ENCODE data around the gene LANCL1. TPM values are rescaled to one million over a fixed set of nuclear protein-coding genes. Genes with fewer than 3 reads are reported as not detected.

LANCL1 gene
- total RNA-seq, 4 donors from 2014 or later: 19.7 to 38.3 (median 24.3) TPM

- intact Hi-C loops (cut with DNase I; ENCODE audit: low total_unique reads) (no loop called here), in situ Hi-C loops (cut with MboI; ENCODE audit: low sequenced_read_pairs in 4 of 4) (loop anchor here in 1 of 4 donors (25.0 kb wide), 1 partner anchor 435 kb away; no protein-coding TSS in a partner anchor)
- Histone ChIP-seq H3K36me3 (no peaks in the 10 kb centered on the region), H3K4me3 (no peak overlapping the region), H3K27ac (no peak overlapping the region), H3K27me3 (no peaks in the 10 kb centered on the region), H3K4me1 (no peaks in the 10 kb centered on the region), H3K9me3 (no peaks in the 10 kb centered on the region)
- DNase-seq (no peak), ATAC-seq (no peak)
- TF ChIP-seq CTCF (IDR thresholded peaks at IDR 0.05 in 4 of 5, conservative IDR thresholded peaks at IDR 0.05 in 1 of 5) (no peak), POLR2A (IDR thresholded peaks at IDR 0.05) (no peak)
Observed at GRCh38 chr2:210422366-210422765, 54.2 kb downstream of the LANCL1 start.

GRCh38 chr2:210421916-210422315 lies 54.6 kb downstream of the LANCL1 start:
- DNase-seq: no peak
- in situ Hi-C loops (cut with MboI; ENCODE audit: low sequenced_read_pairs in 4 of 4) (loop anchor here in 1 of 4 donors (25.0 kb wide), 1 partner anchor 435 kb away; no protein-coding TSS in a partner anchor), intact Hi-C loops (cut with DNase I; ENCODE audit: low total_unique reads) (no loop called here)
- no peak overlapping the region for H3K27ac ChIP-seq
- no peaks in the 10 kb centered on the region for H3K4me1 ChIP-seq
- no peaks in the 10 kb centered on the region for H3K36me3 ChIP-seq
- no peaks in the 10 kb centered on the region for H3K9me3 ChIP-seq
- no peak overlapping the region for H3K4me3 ChIP-seq
- TF ChIP-seq CTCF (IDR thresholded peaks at IDR 0.05 in 4 of 5, conservative IDR thresholded peaks at IDR 0.05 in 1 of 5) (no peak), POLR2A (IDR thresholded peaks at IDR 0.05) (no peak)
- H3K27me3 ChIP-seq: no peaks in the 10 kb centered on the region
- no peak for ATAC-seq

- no peak for DNase-seq
- no peaks in the 10 kb centered on the region for H3K9me3 ChIP-seq
- ATAC-seq: no peak
- H3K36me3 ChIP-seq: no peaks in the 10 kb centered on the region
- TF ChIP-seq POLR2A (IDR thresholded peaks at IDR 0.05) (no peak), CTCF (IDR thresholded peaks at IDR 0.05 in 4 of 5, conservative IDR thresholded peaks at IDR 0.05 in 1 of 5) (no peak)
- in situ Hi-C loops (cut with MboI; ENCODE audit: low sequenced_read_pairs in 4 of 4) (loop anchor here in 1 of 4 donors (25.0 kb wide), 1 partner anchor 425 kb away; no protein-coding TSS in a partner anchor), intact Hi-C loops (cut with DNase I; ENCODE audit: low total_unique reads) (no loop called here)
- H3K27ac ChIP-seq: no peak overlapping the region
- H3K27me3 ChIP-seq: no peaks in the 10 kb centered on the region
- H3K4me1 ChIP-seq: no peaks in the 10 kb centered on the region
- no peak overlapping the region for H3K4me3 ChIP-seq
Observed at GRCh38 chr2:210412660-210413059, 63.9 kb downstream of the LANCL1 start.

- Histone ChIP-seq H3K27ac (no peak overlapping the region), H3K4me1 (no peaks in the 10 kb centered on the region), H3K27me3 (no peaks in the 10 kb centered on the region), H3K36me3 (no peaks in the 10 kb centered on the region), H3K9me3 (no peaks in the 10 kb centered on the region), H3K4me3 (no peak overlapping the region)
- DNase-seq (no peak), ATAC-seq (no peak)
- TF ChIP-seq POLR2A (IDR thresholded peaks at IDR 0.05): no peak
- TF ChIP-seq CTCF (IDR thresholded peaks at IDR 0.05 in 4 of 5, conservative IDR thresholded peaks at IDR 0.05 in 1 of 5): no peak
- intact Hi-C loops (cut with DNase I; ENCODE audit: low total_unique reads): no loop called here
- in situ Hi-C loops (cut with MboI; ENCODE audit: low sequenced_read_pairs in 4 of 4): loop anchor here in 1 of 4 donors (25.0 kb wide), 1 partner anchor 423 kb away; no protein-coding TSS in a partner anchor
Observed at GRCh38 chr2:210410542-210410941, 66.0 kb downstream of the LANCL1 start.
